Uterus (tissue), 2 donors: ENCODE measurements around the gene ITGB5.

Experiments
- CTCF ChIP-seq, 4 experiments: fragments of 200-600 bp in 2 of 4; fragments of 450-650 bp in 2 of 4; sonication (generic) in 2 of 4; IDR thresholded peaks; one replicate each; pipeline ENCODE4 v1.5.1; 2016 to 2019; ENCODE audit warnings: antibody characterized with exemption in 4 of 4, mild to moderate bottlenecking in 2 of 4, moderate library complexity in 1 of 4
- POLR2A ChIP-seq, 2 donors: fragments of 450-650 bp; IDR thresholded peaks; one replicate each; pipeline ENCODE4 v1.6.1; 2016; ENCODE audit warnings: antibody characterized with exemption in 2 of 2, mild to moderate bottlenecking in 1 of 2, moderate library complexity in 1 of 2

GRCh38 chr3:124858275-124858674 is 28.9 kb downstream of the ITGB5 start:
- TF ChIP-seq POLR2A (IDR thresholded peaks at IDR 0.05): no peak
- TF ChIP-seq CTCF (IDR thresholded peaks at IDR 0.05): no peak
